Measurements from ENCODE around the gene FLII. TPM values are rescaled to one million over a fixed set of nuclear protein-coding genes. Genes with fewer than 3 reads are reported as not detected.

The FLII gene
- total and polyA plus RNA-seq, 2 of the 13 experiments (the other 11 are each of a cell fraction or from before 2014, with no cell fraction given): 130 to 303 TPM

DNA sequence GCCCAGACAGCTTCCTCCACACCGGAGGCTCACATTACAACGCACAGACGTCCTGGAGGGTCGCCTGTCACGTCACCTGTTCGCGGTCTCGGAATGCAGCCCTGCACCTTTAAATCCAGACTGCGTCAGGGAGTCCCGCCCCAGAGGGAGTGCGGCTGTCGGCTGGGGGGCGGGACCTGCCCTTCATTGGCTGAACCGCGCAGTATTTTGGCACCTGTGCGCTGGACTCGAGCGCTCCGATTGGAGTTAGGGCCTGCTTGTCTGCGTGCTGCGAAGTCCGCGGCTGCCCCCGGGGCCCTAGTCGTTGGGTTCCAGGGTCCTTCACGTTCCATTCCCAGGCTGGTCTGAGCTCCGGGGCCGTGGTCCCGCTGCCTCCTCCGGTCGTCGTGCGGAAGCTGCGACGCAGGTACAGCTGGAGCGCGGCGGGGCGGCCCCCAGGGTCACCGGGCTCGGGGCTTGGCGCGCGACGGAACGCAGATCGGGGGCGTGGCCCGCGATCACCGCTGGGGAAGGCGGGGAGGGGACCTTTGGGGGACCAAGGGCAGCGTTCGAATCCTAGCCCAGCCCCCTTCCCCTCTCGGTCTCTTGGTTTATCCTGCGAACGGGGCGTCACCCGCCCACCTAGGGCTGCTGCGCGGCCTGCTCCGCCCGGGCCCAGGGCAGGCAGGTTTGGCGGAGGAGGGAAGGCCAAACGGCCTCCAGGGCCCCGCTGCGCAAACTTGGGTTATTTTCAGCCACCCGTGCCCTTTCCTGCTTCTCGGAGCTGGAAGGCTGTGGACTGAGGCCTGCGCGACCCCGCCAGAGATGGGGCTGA is 2.0 kb upstream of the FLII start, which contains the start of gene MIEF2 (continued):
- TF ChIP-seq ZNF205 (CRISPR knock-in tag; IDR thresholded peaks at IDR 0.05): peak; percentile 98
- TF ChIP-seq ZNF7 (CRISPR knock-in tag; IDR thresholded peaks at IDR 0.05): no peak
- TF ChIP-seq NFE2 (CRISPR knock-in tag; IDR thresholded peaks at IDR 0.05): no peak
- TF ChIP-seq, protein P1, sequence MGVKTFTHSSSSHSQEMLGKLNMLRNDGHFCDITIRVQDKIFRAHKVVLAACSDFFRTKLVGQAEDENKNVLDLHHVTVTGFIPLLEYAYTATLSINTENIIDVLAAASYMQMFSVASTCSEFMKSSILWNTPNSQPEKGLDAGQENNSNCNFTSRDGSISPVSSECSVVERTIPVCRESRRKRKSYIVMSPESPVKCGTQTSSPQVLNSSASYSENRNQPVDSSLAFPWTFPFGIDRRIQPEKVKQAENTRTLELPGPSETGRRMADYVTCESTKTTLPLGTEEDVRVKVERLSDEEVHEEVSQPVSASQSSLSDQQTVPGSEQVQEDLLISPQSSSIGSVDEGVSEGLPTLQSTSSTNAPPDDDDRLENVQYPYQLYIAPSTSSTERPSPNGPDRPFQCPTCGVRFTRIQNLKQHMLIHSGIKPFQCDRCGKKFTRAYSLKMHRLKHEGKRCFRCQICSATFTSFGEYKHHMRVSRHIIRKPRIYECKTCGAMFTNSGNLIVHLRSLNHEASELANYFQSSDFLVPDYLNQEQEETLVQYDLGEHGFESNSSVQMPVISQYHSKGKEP (CRISPR knock-in tag; IDR thresholded peaks at IDR 0.05): no peak
- TF ChIP-seq, protein P2, sequence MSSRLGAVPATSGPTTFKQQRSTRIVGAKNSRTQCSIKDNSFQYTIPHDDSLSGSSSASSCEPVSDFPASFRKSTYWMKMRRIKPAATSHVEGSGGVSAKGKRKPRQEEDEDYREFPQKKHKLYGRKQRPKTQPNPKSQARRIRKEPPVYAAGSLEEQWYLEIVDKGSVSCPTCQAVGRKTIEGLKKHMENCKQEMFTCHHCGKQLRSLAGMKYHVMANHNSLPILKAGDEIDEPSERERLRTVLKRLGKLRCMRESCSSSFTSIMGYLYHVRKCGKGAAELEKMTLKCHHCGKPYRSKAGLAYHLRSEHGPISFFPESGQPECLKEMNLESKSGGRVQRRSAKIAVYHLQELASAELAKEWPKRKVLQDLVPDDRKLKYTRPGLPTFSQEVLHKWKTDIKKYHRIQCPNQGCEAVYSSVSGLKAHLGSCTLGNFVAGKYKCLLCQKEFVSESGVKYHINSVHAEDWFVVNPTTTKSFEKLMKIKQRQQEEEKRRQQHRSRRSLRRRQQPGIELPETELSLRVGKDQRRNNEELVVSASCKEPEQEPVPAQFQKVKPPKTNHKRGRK (CRISPR knock-in tag; IDR thresholded peaks at IDR 0.05): no peak
- no peak for TF ChIP-seq CENPT (CRISPR knock-in tag; IDR thresholded peaks at IDR 0.05; ENCODE audit: low read depth)
- no peak for TF ChIP-seq ZNF232 (CRISPR knock-in tag; IDR thresholded peaks at IDR 0.05; ENCODE audit: borderline replicate concordance)
- no peak for TF ChIP-seq ZNF780A (CRISPR knock-in tag; IDR thresholded peaks at IDR 0.05)

All from HepG2 (cell line).